Neutrophil (primary cell): ENCODE measurements around the gene LAP3.
"Not testable (repeated sequence)": the region's sequence is repeated elsewhere in the genome, so short reads cannot be mapped to it uniquely, and the experiment has no call there.

Experiments used
- H3K27ac ChIP-seq: fragments of 200-600 bp; sonication (generic); 2 replicates; pipeline ENCODE4 v1.5.1; 2016; ENCODE audit warnings: mild to moderate bottlenecking, moderate library complexity
- H3K27me3 ChIP-seq: fragments of 200-600 bp; sonication (generic); 2 replicates; pipeline ENCODE4 v1.6.0; 2016; ENCODE audit warnings: mild to moderate bottlenecking
- H3K36me3 ChIP-seq: fragments of 200-600 bp; sonication (generic); 2 replicates; pipeline ENCODE4 v1.5.1; 2017
- H3K4me1 ChIP-seq, 2 experiments: fragments of 200-600 bp in 1 of 2; sonication (generic) in 1 of 2; 1 replicate in 1 of 2; 2 replicates in 1 of 2; pipeline versions ENCODE4 v1.5.1 to v1.6.1; 2013 to 2016; ENCODE audit warnings: low read depth in 1 of 2, low read length in 1 of 2, mild to moderate bottlenecking in 1 of 2, moderate library complexity in 1 of 2; ENCODE audit not compliant: control insufficient read depth in 1 of 2, insufficient read depth in 1 of 2
- H3K4me3 ChIP-seq, 2 experiments: fragments of 200-600 bp in 1 of 2; sonication (generic) in 1 of 2; 1 replicate in 1 of 2; 2 replicates in 1 of 2; pipeline ENCODE4 v1.5.1; 2013 to 2016; ENCODE audit warnings: low read depth in 1 of 2, low read length in 1 of 2, mild to moderate bottlenecking in 1 of 2, moderate library complexity in 1 of 2
- H3K9me3 ChIP-seq: fragments of 200-600 bp; sonication (generic); 2 replicates; pipeline ENCODE4 v1.5.1; 2016
- CTCF ChIP-seq: fragments of 200-600 bp; sonication (generic); IDR thresholded peaks from 2 replicates; pipeline ENCODE4 v1.5.1; 2016; ENCODE audit warnings: antibody characterized with exemption

LAP3 gene

GRCh38 chr4:17535906-17536305 is 41.1 kb upstream of the LAP3 start:
- H3K4me3 ChIP-seq: no peak overlapping the region
- TF ChIP-seq CTCF: no peak
- H3K27me3 ChIP-seq: no peaks in the 10 kb centered on the region
- H3K4me1 ChIP-seq: no peaks in the 10 kb centered on the region
- H3K9me3 ChIP-seq: no peaks in the 10 kb centered on the region
- no peak overlapping the region for H3K27ac ChIP-seq
- no peaks in the 10 kb centered on the region for H3K36me3 ChIP-seq

GRCh38 chr4:17537060-17537459 is 39.9 kb upstream of the LAP3 start:
- not testable (repeated sequence) for H3K27me3 ChIP-seq, H3K4me1 ChIP-seq, H3K4me3 ChIP-seq, H3K36me3 ChIP-seq, H3K9me3 ChIP-seq, H3K27ac ChIP-seq

- Histone ChIP-seq H3K9me3 (no peaks in the 10 kb centered on the region), H3K4me3 (no peak overlapping the region), H3K36me3 (no peaks in the 10 kb centered on the region), H3K27ac (no peak overlapping the region), H3K27me3 (no peaks in the 10 kb centered on the region), H3K4me1 (no peaks in the 10 kb centered on the region)
- TF ChIP-seq CTCF: no peak
These were observed 32.8 kb upstream of the LAP3 start for GRCh38 chr4:17544205-17544604.

GRCh38 chr4:17544831-17545234 is 32.2 kb upstream of the LAP3 start:
- Histone ChIP-seq H3K4me3 (no peak overlapping the region), H3K9me3 (no peaks in the 10 kb centered on the region)

GRCh38 chr4:17545374-17546140 is 31.4 kb upstream of the LAP3 start:
- Histone ChIP-seq H3K36me3 (no peaks in the 10 kb centered on the region), H3K4me1 (no peaks in the 10 kb centered on the region), H3K27ac (no peak overlapping the region), H3K4me3 (no peak overlapping the region), H3K9me3 (no peaks in the 10 kb centered on the region), H3K27me3 (no peaks in the 10 kb centered on the region)
- no peak for TF ChIP-seq CTCF

More at GRCh38 chr4:17544831-17545234, 32.2 kb upstream of the LAP3 start:
- Histone ChIP-seq H3K4me1 (no peaks in the 10 kb centered on the region), H3K36me3 (no peaks in the 10 kb centered on the region), H3K27ac (no peak overlapping the region), H3K27me3 (no peaks in the 10 kb centered on the region)
- no peak for TF ChIP-seq CTCF

GRCh38 chr4:17546222-17546621 is 30.8 kb upstream of the LAP3 start:
- Histone ChIP-seq H3K4me1 (no peaks in the 10 kb centered on the region), H3K4me3 (no peak overlapping the region), H3K27ac (no peak overlapping the region), H3K27me3 (no peaks in the 10 kb centered on the region), H3K36me3 (no peaks in the 10 kb centered on the region), H3K9me3 (no peaks in the 10 kb centered on the region)
- TF ChIP-seq CTCF: no peak
